Ectodermal cell (in vitro differentiated cells): ENCODE measurements around the gene CPSF3.
"Not testable (repeated sequence)": the region's sequence is repeated elsewhere in the genome, so short reads cannot be mapped to it uniquely, and the experiment has no call there.

Source experiments
- H3K27ac ChIP-seq: 2 replicates; pipeline ENCODE4 v1.7.0; 2013; ENCODE audit warnings: mild to moderate bottlenecking, low read depth, low read length; ENCODE audit not compliant: insufficient read depth, poor library complexity, severe bottlenecking
- H3K27me3 ChIP-seq: 2 replicates; pipeline ENCODE4 v1.7.0; 2013; ENCODE audit warnings: mild to moderate bottlenecking, low read length; ENCODE audit not compliant: insufficient read depth, control insufficient read depth, poor library complexity, severe bottlenecking
- H3K36me3 ChIP-seq: one replicate; pipeline ENCODE4 v1.7.0; 2013; ENCODE audit warnings: low read length; ENCODE audit not compliant: control insufficient read depth, insufficient read depth
- H3K4me1 ChIP-seq: one replicate; pipeline ENCODE4 v1.7.0; 2013; ENCODE audit warnings: low read length; ENCODE audit not compliant: control insufficient read depth, insufficient read depth
- H3K4me3 ChIP-seq: 2 replicates; pipeline ENCODE4 v1.7.0; 2013; ENCODE audit warnings: low read depth, low read length, control low read depth; ENCODE audit not compliant: insufficient read depth
- H3K9me3 ChIP-seq: 2 replicates; pipeline ENCODE4 v1.7.0; 2013; ENCODE audit warnings: mild to moderate bottlenecking, low read length, moderate library complexity; ENCODE audit not compliant: control insufficient read depth
- WGBS, 2 experiments: methylation state at CpG; one replicate each; pipeline ENCODE4 v1.1.7; 2013; ENCODE audit warnings: missing lambda C conversion rate in 2 of 2; 5-methylcytosine and 5-hydroxymethylcytosine counted together

CPSF3 gene

GRCh38 chr2:9397201-9397600 is 26.3 kb upstream of the CPSF3 start:
- Histone ChIP-seq H3K4me1 (peaks cover 15% of the 10 kb centered on the region), H3K36me3 (peaks cover 4% of the 10 kb centered on the region), H3K27ac (no peak overlapping the region), H3K4me3 (no peak overlapping the region), H3K9me3 (no peaks in the 10 kb centered on the region), H3K27me3 (no peaks in the 10 kb centered on the region)
- WGBS, 2 experiments: 96 to 97% methylated on average over 14 of the region's 14 CpGs

- H3K4me3 ChIP-seq, H3K9me3 ChIP-seq, H3K27ac ChIP-seq, H3K4me1 ChIP-seq, H3K36me3 ChIP-seq, H3K27me3 ChIP-seq: not testable (repeated sequence)
- 94 to 95% methylated on average over 11 of the region's 11 CpGs for WGBS, 2 experiments
Observed at GRCh38 chr2:9398251-9398650, 25.2 kb upstream of the CPSF3 start.

- no peak overlapping the region for H3K4me3 ChIP-seq
- peak overlapping the region; percentile 8 for H3K27ac ChIP-seq
- no peaks in the 10 kb centered on the region for H3K9me3 ChIP-seq
- no peaks in the 10 kb centered on the region for H3K27me3 ChIP-seq
- H3K36me3 ChIP-seq: peaks cover 8% of the 10 kb centered on the region
- no peaks in the 10 kb centered on the region for H3K4me1 ChIP-seq
- 92 to 93% methylated on average over 20 of the region's 20 CpGs for WGBS, 2 experiments
Observed at GRCh38 chr2:9398881-9399780, 24.3 kb upstream of the CPSF3 start.

GRCh38 chr2:9400268-9401058 is 23.0 kb upstream of the CPSF3 start:
- WGBS, 2 experiments: 77 to 81% methylated on average over 11 to 12 of the region's 12 CpGs
- H3K36me3 ChIP-seq: peaks cover 4% of the 10 kb centered on the region
- H3K9me3 ChIP-seq: no peaks in the 10 kb centered on the region
- no peaks in the 10 kb centered on the region for H3K4me1 ChIP-seq
- no peak overlapping the region for H3K4me3 ChIP-seq
- no peaks in the 10 kb centered on the region for H3K27me3 ChIP-seq
- H3K27ac ChIP-seq: no peak overlapping the region

GRCh38 chr2:9401059-9401547 is 22.4 kb upstream of the CPSF3 start:
- peaks cover 4% of the 10 kb centered on the region for H3K36me3 ChIP-seq
- no peak overlapping the region for H3K4me3 ChIP-seq
- no peaks in the 10 kb centered on the region for H3K4me1 ChIP-seq
- no peaks in the 10 kb centered on the region for H3K9me3 ChIP-seq
- H3K27ac ChIP-seq: no peak overlapping the region
- 92 to 94% methylated on average over 12 of the region's 12 CpGs for WGBS, 2 experiments
- no peaks in the 10 kb centered on the region for H3K27me3 ChIP-seq

- Histone ChIP-seq H3K36me3 (peaks cover 4% of the 10 kb centered on the region), H3K4me3 (no peak overlapping the region), H3K9me3 (no peaks in the 10 kb centered on the region), H3K27me3 (no peaks in the 10 kb centered on the region), H3K4me1 (no peaks in the 10 kb centered on the region), H3K27ac (no peak overlapping the region)
- 93 to 94% methylated on average over 19 of the region's 19 CpGs for WGBS, 2 experiments
Observed at GRCh38 chr2:9401646-9402371, 21.6 kb upstream of the CPSF3 start.

- H3K9me3 ChIP-seq: no peaks in the 10 kb centered on the region
- H3K27ac ChIP-seq: no peak overlapping the region
- WGBS, 2 experiments: 93 to 96% methylated on average over 2 of the region's 2 CpGs
- H3K36me3 ChIP-seq: peaks cover 4% of the 10 kb centered on the region
- H3K4me1 ChIP-seq: no peaks in the 10 kb centered on the region
- no peak overlapping the region for H3K4me3 ChIP-seq
- H3K27me3 ChIP-seq: no peaks in the 10 kb centered on the region
Observed at GRCh38 chr2:9403924-9404323, 19.5 kb upstream of the CPSF3 start.

- Histone ChIP-seq H3K9me3 (no peaks in the 10 kb centered on the region), H3K27ac (no peak overlapping the region), H3K4me1 (no peaks in the 10 kb centered on the region), H3K4me3 (no peak overlapping the region), H3K36me3 (peaks cover 4% of the 10 kb centered on the region), H3K27me3 (no peaks in the 10 kb centered on the region)
- 93 to 100% methylated on average over 2 to 4 of the region's 4 CpGs for WGBS, 2 experiments
Observed at GRCh38 chr2:9404451-9404850, 19.0 kb upstream of the CPSF3 start.

- Histone ChIP-seq H3K27me3 (no peaks in the 10 kb centered on the region), H3K36me3 (peaks cover 4% of the 10 kb centered on the region), H3K27ac (no peak overlapping the region), H3K9me3 (no peaks in the 10 kb centered on the region), H3K4me3 (no peak overlapping the region), H3K4me1 (no peaks in the 10 kb centered on the region)
- WGBS, 2 experiments: 97% methylated on average over 2 of the region's 2 CpGs
Observed at GRCh38 chr2:9405636-9406035, 17.8 kb upstream of the CPSF3 start.
